ENCODE results near the gene CORO2A. TPM values are rescaled to one million over a fixed set of nuclear protein-coding genes. Genes with fewer than 3 reads are reported as not detected.

CORO2A gene
- total RNA-seq, 5 donors from 2014 or later (not counting 1 experiment from before 2014, with no cell fraction given), result 9.1 to 12.4 (median 10.8) TPM

DNA sequence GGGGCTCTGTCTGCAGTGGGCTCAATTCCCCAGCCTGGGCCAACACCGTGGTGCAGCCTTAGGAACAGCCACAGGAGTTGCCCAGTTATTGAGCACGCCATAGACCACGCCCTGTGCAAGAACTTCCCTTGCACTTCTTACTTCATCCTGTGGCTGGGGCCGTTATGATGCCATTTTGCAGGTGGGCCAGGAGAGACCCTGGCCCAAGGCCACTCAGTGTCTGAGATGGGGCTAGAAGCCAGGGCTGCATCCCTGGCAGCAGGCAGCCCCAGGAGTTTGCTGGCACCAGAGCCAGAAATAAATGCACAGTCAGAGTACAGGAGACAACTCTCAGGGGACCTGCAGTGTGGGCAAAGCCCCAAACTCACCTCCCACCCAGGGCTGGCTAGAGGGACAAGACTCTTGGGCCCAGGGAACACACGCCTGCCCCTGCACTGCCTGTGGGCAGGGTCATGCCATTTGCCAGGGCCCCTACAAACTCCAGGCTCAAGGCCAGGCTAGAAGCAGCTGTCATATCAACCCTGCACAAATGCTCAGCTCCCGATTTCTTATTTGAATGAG lies 6.7 kb downstream of the CORO2A start:
- WGBS (ENCODE audit: insufficient coverage), result 76% methylated on average over 3 of the region's 6 CpGs
- Histone ChIP-seq H3K36me3 (ENCODE audit: control insufficient read depth in 2 of 2, extremely low read depth in 1 of 2, insufficient read depth in 1 of 2, low read length in 1 of 2) (no peaks in the 10 kb centered on the region), H3K27ac (ENCODE audit: low read length) (no peak overlapping the region), H3K27me3 (replicated peaks in 1 of 2; ENCODE audit: control insufficient read depth in 2 of 2, extremely low read depth in 1 of 2, insufficient read depth in 2 of 2, low read length in 1 of 2) (no peaks in the 10 kb centered on the region), H3K4me1 (ENCODE audit: control insufficient read depth in 1 of 2, extremely low read depth in 1 of 2, insufficient read depth in 2 of 2, low read length in 2 of 2) (peaks cover 0 to 22% of the 10 kb centered on the region in 2 experiments), H3K4me3 (ENCODE audit: control insufficient read depth in 1 of 2, extremely low read depth in 1 of 2, low read length in 1 of 2) (no peak overlapping the region), H3K9me3 (no peaks in the 10 kb centered on the region)
- CTCF ChIA-PET, result interaction anchor here in 1 of 2 donors (1.0 kb wide), 1 partner anchor 11 kb away, joined by 4 read pairs; no protein-coding TSS in a partner anchor
- Mint-ChIP-seq H3K9me3 (no peaks in the 10 kb centered on the region), H3K4me3 (no peak overlapping the region), H3K36me3 (peaks cover 19% of the 10 kb centered on the region), H3K27ac (peak overlapping the region in 1 of 2 donors; percentile 68), H3K27me3 (no peaks in the 10 kb centered on the region), H3K4me1 (peaks cover 58 to 79% (median 66%) of the 10 kb centered on the region in 3 donors)
- ATAC-seq (replicated peaks in 1 of 4) (no peak), DNase-seq (no peak)
- POLR2A ChIA-PET, result interaction anchor here in 1 of 2 donors (0.7 kb wide), 1 partner anchor 256 kb away, joined by 3 read pairs; no protein-coding TSS in a partner anchor

DNA sequence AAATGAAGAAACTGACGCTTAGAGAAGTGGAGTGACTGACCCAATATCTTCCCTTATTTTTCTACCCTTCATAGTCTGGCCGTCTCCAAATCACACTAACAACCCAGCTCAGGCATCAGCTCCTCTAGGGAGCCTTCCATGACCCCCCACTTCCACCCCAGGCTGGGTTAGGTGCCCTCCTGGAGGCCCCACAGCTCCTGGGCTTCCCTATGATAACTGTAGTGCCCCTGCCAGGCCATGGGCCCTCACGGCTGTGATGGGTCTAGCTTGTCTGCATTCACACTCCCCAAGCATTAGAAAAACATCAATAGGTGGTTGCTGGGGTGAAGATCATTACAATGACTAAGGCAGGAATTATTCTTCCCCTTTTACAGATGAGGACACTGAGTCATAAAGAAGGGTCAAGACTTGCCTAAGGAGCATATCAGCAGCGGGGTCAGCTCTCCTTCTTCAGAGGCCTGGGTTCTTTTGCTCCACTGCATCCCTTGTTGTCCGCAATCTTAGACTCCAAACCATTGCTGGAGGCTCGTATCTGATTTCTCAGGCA lies 7.3 kb downstream of the CORO2A start:
- Mint-ChIP-seq H3K9me3 (no peaks in the 10 kb centered on the region), H3K4me1 (peaks cover 58 to 79% (median 67%) of the 10 kb centered on the region in 3 donors), H3K4me3 (no peak overlapping the region), H3K27ac (no peak overlapping the region), H3K36me3 (peaks cover 19% of the 10 kb centered on the region), H3K27me3 (no peaks in the 10 kb centered on the region)
- ChIA-PET POLR2A (no interaction called here), CTCF (no interaction called here)
- WGBS (ENCODE audit: insufficient coverage), result 80% methylated on average over 4 of the region's 6 CpGs
- no peak overlapping the region for H3K27ac ChIP-seq (ENCODE audit: low read length)
- no peak overlapping the region for H3K4me3 ChIP-seq (ENCODE audit: control insufficient read depth in 1 of 2, extremely low read depth in 1 of 2, low read length in 1 of 2)
- no peak for ATAC-seq (replicated peaks in 1 of 4)
- no peaks in the 10 kb centered on the region for H3K9me3 ChIP-seq
- H3K27me3 ChIP-seq (replicated peaks in 1 of 2; ENCODE audit: control insufficient read depth in 2 of 2, extremely low read depth in 1 of 2, insufficient read depth in 2 of 2, low read length in 1 of 2), result no peaks in the 10 kb centered on the region
- DNase-seq, result no peak
- H3K36me3 ChIP-seq (ENCODE audit: control insufficient read depth in 2 of 2, extremely low read depth in 1 of 2, insufficient read depth in 1 of 2, low read length in 1 of 2), result no peaks in the 10 kb centered on the region
- H3K4me1 ChIP-seq (ENCODE audit: control insufficient read depth in 1 of 2, extremely low read depth in 1 of 2, insufficient read depth in 2 of 2, low read length in 2 of 2), result peaks cover 0 to 23% of the 10 kb centered on the region in 2 experiments

DNA sequence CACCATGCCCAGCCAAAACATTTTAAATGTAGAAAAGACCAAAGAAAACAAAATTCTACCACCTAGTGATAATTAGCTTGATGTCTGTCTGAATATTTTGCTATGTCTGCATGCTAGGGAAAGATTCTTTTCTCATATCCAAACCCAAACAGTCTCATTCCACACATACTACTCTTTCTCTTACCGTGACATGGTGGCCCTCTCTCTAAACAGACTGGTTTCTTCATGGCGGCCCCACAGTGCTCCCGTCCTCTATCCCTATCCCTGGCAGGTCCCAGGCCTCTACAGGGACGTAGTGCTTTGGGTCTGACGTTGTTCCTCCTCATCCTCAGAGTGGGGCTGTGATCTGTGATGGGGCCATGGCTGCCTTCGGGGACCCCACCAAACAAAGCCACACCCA lies 8.1 kb downstream of the CORO2A start:
- no peak overlapping the region for H3K27ac ChIP-seq (ENCODE audit: low read length)
- H3K4me1 ChIP-seq (ENCODE audit: control insufficient read depth in 1 of 2, extremely low read depth in 1 of 2, insufficient read depth in 2 of 2, low read length in 2 of 2), result peaks cover 0 to 25% of the 10 kb centered on the region in 2 experiments
- Mint-ChIP-seq H3K4me3 (no peak overlapping the region), H3K27ac (no peak overlapping the region), H3K36me3 (peaks cover 19% of the 10 kb centered on the region), H3K27me3 (no peaks in the 10 kb centered on the region), H3K9me3 (no peaks in the 10 kb centered on the region), H3K4me1 (peaks cover 54 to 79% (median 66%) of the 10 kb centered on the region in 3 donors)
- H3K4me3 ChIP-seq (ENCODE audit: control insufficient read depth in 1 of 2, extremely low read depth in 1 of 2, low read length in 1 of 2), result no peak overlapping the region
- no peaks in the 10 kb centered on the region for H3K27me3 ChIP-seq (replicated peaks in 1 of 2; ENCODE audit: control insufficient read depth in 2 of 2, extremely low read depth in 1 of 2, insufficient read depth in 2 of 2, low read length in 1 of 2)
- ATAC-seq (replicated peaks in 1 of 4), result no peak
- WGBS (ENCODE audit: insufficient coverage), result 88% methylated on average over 3 of the region's 6 CpGs
- ChIA-PET POLR2A (no interaction called here), CTCF (no interaction called here)
- no peak for DNase-seq
- H3K9me3 ChIP-seq, result no peaks in the 10 kb centered on the region
- H3K36me3 ChIP-seq (ENCODE audit: control insufficient read depth in 2 of 2, extremely low read depth in 1 of 2, insufficient read depth in 1 of 2, low read length in 1 of 2), result no peaks in the 10 kb centered on the region

DNA sequence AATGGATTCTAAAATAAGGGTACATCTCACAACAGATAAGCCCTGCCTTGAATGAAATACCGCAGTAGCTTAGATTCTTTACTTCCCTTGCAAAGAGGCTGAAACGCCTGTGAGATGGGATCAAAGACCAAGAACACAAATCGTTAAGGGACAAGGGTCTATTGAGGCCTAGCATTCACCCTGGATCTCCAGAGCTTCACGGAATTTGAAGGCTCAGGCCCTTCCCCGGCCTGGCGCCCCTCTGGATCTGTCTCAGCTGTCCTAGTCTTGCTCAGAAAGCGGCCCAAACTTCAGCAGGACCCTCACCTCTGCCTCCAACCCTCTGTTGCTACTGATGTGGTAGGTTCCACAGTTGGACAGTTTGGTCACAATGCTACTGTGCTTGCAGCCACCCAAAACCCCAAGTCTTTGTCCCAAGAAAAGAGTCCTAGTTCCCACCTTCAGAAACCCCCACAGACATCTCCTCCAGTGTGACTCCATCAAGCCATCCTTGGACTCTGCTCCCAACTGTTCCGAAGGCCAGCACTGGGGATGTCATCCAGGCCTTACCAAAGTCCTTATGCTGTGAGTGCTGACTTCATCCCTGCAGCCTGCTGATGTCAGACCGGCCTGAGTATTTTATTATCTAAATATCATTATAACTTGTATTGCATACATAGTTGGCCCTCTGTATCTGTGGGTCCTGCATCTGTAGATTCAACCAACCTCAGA lies 9.4 kb downstream of the CORO2A start:
- H3K9me3 ChIP-seq, result no peaks in the 10 kb centered on the region
- peaks cover 19% of the 10 kb centered on the region for H3K36me3 Mint-ChIP-seq
- WGBS (ENCODE audit: insufficient coverage), result 89% methylated on average over 7 of the region's 9 CpGs
- H3K27me3 Mint-ChIP-seq, result no peaks in the 10 kb centered on the region
- POLR2A ChIA-PET, result no interaction called here
- no peaks in the 10 kb centered on the region for H3K9me3 Mint-ChIP-seq
- peaks cover 0 to 23% of the 10 kb centered on the region in 2 experiments for H3K4me1 ChIP-seq (ENCODE audit: control insufficient read depth in 1 of 2, extremely low read depth in 1 of 2, insufficient read depth in 2 of 2, low read length in 2 of 2)
- DNase-seq, result no peak
- peaks cover 50 to 74% (median 61%) of the 10 kb centered on the region in 3 donors for H3K4me1 Mint-ChIP-seq
- H3K27me3 ChIP-seq (replicated peaks in 1 of 2; ENCODE audit: control insufficient read depth in 2 of 2, extremely low read depth in 1 of 2, insufficient read depth in 2 of 2, low read length in 1 of 2), result no peaks in the 10 kb centered on the region
- no peak overlapping the region for H3K4me3 ChIP-seq (ENCODE audit: control insufficient read depth in 1 of 2, extremely low read depth in 1 of 2, low read length in 1 of 2)
- no peak overlapping the region for H3K27ac ChIP-seq (ENCODE audit: low read length)
- no peak overlapping the region for H3K27ac Mint-ChIP-seq
- ATAC-seq (replicated peaks in 1 of 4), result no peak
- no peaks in the 10 kb centered on the region for H3K36me3 ChIP-seq (ENCODE audit: control insufficient read depth in 2 of 2, extremely low read depth in 1 of 2, insufficient read depth in 1 of 2, low read length in 1 of 2)
- H3K4me3 Mint-ChIP-seq, result no peak overlapping the region
- CTCF ChIA-PET, result interaction anchor here in 1 of 2 donors (0.6 kb wide), 1 partner anchor 664 kb away, joined by 7 read pairs; no protein-coding TSS in a partner anchor

DNA sequence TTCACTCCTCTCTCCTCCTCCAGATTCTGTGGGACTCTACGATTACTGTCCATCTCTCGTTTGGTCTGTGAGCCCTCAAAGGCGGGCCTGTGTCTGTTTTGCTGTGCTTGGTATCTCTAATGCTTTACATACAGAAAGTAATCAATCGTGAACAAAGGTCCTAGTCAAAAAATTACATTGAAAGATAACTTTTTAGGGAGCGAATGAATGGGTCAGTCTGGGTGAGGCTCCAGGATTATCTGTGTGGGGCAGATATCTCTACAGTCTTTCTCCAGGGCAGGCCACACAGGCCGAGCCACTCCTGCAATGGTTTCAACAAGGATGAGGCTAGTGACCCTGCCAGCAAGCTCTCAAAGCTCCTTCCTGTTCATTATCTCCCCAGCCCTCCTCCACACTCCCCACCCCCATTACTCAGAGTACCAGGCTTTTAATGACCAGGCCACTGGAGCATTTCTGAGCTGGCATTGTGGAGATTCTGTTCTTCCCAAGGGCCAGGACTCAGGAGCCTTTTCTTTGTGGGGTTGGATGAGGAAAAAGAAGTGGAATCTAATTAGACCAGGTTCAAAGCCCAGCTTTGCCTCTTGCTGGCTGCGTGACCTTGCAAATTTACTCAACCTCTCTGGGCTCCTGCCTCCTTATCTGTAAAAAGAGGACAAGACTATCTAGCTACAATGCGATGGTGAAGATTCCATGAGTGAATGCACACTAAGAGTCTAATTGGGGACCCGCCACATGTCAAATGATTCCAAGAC lies 10.2 kb downstream of the CORO2A start:
- peaks cover 0 to 23% of the 10 kb centered on the region in 2 experiments for H3K4me1 ChIP-seq (ENCODE audit: control insufficient read depth in 1 of 2, extremely low read depth in 1 of 2, insufficient read depth in 2 of 2, low read length in 2 of 2)
- no peak overlapping the region for H3K27ac ChIP-seq (ENCODE audit: low read length)
- Mint-ChIP-seq H3K4me1 (peaks cover 45 to 69% (median 57%) of the 10 kb centered on the region in 3 donors), H3K9me3 (no peaks in the 10 kb centered on the region), H3K4me3 (no peak overlapping the region), H3K27ac (no peak overlapping the region), H3K27me3 (no peaks in the 10 kb centered on the region), H3K36me3 (peaks cover 15% of the 10 kb centered on the region)
- no peaks in the 10 kb centered on the region for H3K27me3 ChIP-seq (replicated peaks in 1 of 2; ENCODE audit: control insufficient read depth in 2 of 2, extremely low read depth in 1 of 2, insufficient read depth in 2 of 2, low read length in 1 of 2)
- DNase-seq (no peak), ATAC-seq (replicated peaks in 1 of 4) (no peak)
- no peaks in the 10 kb centered on the region for H3K9me3 ChIP-seq
- ChIA-PET POLR2A (no interaction called here), CTCF (interaction anchor here in 1 of 2 donors (0.6 kb wide), 1 partner anchor 665 kb away, joined by 7 read pairs; no protein-coding TSS in a partner anchor)
- peaks cover 0 to under 1% of the 10 kb centered on the region in 2 donors for H3K36me3 ChIP-seq (ENCODE audit: control insufficient read depth in 2 of 2, extremely low read depth in 1 of 2, insufficient read depth in 1 of 2, low read length in 1 of 2)
- WGBS (ENCODE audit: insufficient coverage), result 100% methylated on average over 3 of the region's 9 CpGs
- no peak overlapping the region for H3K4me3 ChIP-seq (ENCODE audit: control insufficient read depth in 1 of 2, extremely low read depth in 1 of 2, low read length in 1 of 2)

DNA sequence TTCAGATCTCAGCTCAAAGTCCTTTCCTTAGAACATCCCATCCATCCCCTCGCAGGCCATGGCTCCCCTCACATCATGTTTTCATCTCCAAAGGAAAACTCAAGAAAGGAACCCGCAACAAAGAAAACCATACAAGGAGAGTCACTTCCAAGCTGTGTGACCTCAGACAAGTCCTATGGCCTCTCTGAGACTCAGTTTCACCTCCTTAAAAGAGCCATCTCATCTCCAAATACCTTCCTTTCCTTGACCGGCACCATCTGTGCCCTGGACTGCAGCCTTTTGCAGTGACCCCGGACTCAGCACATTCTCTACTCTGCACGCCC lies 10.7 kb downstream of the CORO2A start:
- Mint-ChIP-seq H3K4me1 (peaks cover 46 to 71% (median 58%) of the 10 kb centered on the region in 3 donors), H3K9me3 (no peaks in the 10 kb centered on the region), H3K27me3 (no peaks in the 10 kb centered on the region), H3K27ac (no peak overlapping the region), H3K4me3 (no peak overlapping the region), H3K36me3 (peaks cover 15% of the 10 kb centered on the region)
- H3K36me3 ChIP-seq (ENCODE audit: control insufficient read depth in 2 of 2, extremely low read depth in 1 of 2, insufficient read depth in 1 of 2, low read length in 1 of 2), result peaks cover 0 to 5% of the 10 kb centered on the region in 2 donors
- H3K9me3 ChIP-seq, result no peaks in the 10 kb centered on the region
- ChIA-PET POLR2A (no interaction called here), CTCF (interaction anchor here in 1 of 2 donors (0.6 kb wide), 1 partner anchor 64 kb away, joined by 3 read pairs; no protein-coding TSS in a partner anchor)
- DNase-seq (no peak), ATAC-seq (replicated peaks in 1 of 4) (no peak)
- H3K27me3 ChIP-seq (replicated peaks in 1 of 2; ENCODE audit: control insufficient read depth in 2 of 2, extremely low read depth in 1 of 2, insufficient read depth in 2 of 2, low read length in 1 of 2), result no peaks in the 10 kb centered on the region
- H3K27ac ChIP-seq (ENCODE audit: low read length), result no peak overlapping the region
- H3K4me3 ChIP-seq (ENCODE audit: control insufficient read depth in 1 of 2, extremely low read depth in 1 of 2, low read length in 1 of 2), result no peak overlapping the region
- WGBS (ENCODE audit: insufficient coverage), result 98% methylated on average over 5 of the region's 5 CpGs
- peaks cover 0 to 22% of the 10 kb centered on the region in 2 experiments for H3K4me1 ChIP-seq (ENCODE audit: control insufficient read depth in 1 of 2, extremely low read depth in 1 of 2, insufficient read depth in 2 of 2, low read length in 2 of 2)
